ENCODE results near the gene ZNRF2. TPM values are rescaled to one million over a fixed set of nuclear protein-coding genes. Genes with fewer than 3 reads are reported as not detected.

ZNRF2 gene
- total RNA-seq, 4 donors from 2014 or later: 32.9 to 43.1 (median 35.4) TPM

DNA sequence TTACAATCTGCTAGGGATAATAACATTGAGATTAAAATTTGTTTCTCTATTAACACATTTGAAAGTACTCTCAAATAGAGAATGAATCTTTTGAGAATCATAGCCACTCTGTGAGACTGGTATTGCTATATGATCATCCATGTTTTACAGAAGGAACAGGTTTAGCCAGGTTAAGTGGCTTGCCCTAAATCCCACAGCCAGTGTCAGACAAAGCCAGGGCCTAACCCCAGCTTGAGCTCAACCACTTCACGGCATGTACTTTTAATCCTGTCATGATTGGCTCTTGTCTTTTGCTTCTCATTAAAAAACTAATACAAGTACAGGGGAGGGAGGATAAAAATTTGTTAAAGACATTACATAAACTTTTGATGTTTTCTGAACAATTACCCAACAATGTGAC, 3.8 kb upstream of the ZNRF2 start:
- no peak overlapping the region for H3K4me3 ChIP-seq (ENCODE audit: low read depth, poor library complexity, severe bottlenecking)
- WGBS, 2 donors: 58 to 61% methylated on average over 1 of the region's 1 CpG
- TF ChIP-seq POLR2A (IDR thresholded peaks at IDR 0.05): no peak
- TF ChIP-seq, protein P1, sequence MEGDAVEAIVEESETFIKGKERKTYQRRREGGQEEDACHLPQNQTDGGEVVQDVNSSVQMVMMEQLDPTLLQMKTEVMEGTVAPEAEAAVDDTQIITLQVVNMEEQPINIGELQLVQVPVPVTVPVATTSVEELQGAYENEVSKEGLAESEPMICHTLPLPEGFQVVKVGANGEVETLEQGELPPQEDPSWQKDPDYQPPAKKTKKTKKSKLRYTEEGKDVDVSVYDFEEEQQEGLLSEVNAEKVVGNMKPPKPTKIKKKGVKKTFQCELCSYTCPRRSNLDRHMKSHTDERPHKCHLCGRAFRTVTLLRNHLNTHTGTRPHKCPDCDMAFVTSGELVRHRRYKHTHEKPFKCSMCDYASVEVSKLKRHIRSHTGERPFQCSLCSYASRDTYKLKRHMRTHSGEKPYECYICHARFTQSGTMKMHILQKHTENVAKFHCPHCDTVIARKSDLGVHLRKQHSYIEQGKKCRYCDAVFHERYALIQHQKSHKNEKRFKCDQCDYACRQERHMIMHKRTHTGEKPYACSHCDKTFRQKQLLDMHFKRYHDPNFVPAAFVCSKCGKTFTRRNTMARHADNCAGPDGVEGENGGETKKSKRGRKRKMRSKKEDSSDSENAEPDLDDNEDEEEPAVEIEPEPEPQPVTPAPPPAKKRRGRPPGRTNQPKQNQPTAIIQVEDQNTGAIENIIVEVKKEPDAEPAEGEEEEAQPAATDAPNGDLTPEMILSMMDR (IDR thresholded peaks at IDR 0.05): no peak
- DNase-seq (ENCODE audit: low spot score in 2 of 2): no peak
- intact Hi-C loops (cut with DNase I; ENCODE audit: low total_unique reads): no loop called here

DNA sequence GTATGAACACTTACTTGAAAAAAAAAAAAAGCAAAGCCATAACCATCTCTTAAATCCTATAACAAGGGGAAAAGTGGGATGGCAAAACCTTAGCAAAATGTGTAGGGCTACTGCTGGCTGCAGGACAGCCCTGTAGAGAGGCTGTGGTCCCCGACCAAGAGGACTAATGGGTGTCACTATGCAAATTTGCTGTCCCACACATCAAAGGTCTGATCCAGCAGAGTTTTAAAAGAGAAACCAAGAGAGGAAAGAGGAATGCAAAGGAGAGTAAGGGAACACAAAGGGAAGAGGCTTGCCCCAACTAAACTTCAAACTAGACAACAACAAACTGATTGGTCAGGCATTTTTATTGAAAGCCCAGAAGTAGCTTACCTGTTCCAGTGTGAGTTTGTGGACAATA, 3.1 kb upstream of the ZNRF2 start:
- intact Hi-C loops (cut with DNase I; ENCODE audit: low total_unique reads): no loop called here
- TF ChIP-seq, protein P1 (IDR thresholded peaks at IDR 0.05): no peak
- TF ChIP-seq POLR2A (IDR thresholded peaks at IDR 0.05): no peak

DNA sequence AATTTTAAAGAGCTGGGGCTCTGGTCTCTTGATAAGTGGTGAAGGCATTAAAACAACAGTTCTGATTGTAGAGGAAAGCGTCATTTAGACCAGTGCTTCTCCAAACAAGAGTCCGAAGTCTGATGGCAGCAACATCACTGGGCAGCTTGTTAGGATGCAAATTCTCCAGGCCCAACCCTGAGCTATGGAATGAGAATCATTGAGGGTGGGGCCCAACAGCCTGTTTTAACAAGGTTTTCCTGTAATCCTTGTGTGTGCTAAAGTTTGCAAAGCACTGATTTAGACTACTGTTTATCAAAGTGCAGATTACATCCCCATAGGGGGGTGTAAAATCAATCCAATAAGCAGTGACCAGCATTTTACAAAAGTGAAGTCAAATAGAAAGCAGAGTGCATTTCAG, 2.6 kb upstream of the ZNRF2 start:
- intact Hi-C loops (cut with DNase I; ENCODE audit: low total_unique reads): no loop called here
- no peak overlapping the region for H3K4me3 ChIP-seq (ENCODE audit: low read depth, poor library complexity, severe bottlenecking)
- TF ChIP-seq POLR2A (IDR thresholded peaks at IDR 0.05): no peak
- TF ChIP-seq, protein P1 (IDR thresholded peaks at IDR 0.05): no peak
- WGBS, 2 donors: 70 to 76% methylated on average over 2 of the region's 2 CpGs
- no peak for DNase-seq (ENCODE audit: low spot score in 2 of 2)

More for the DNA sequence above, 3.1 kb upstream of the ZNRF2 start:
- DNase-seq (ENCODE audit: low spot score in 2 of 2): no peak
- 42 to 65% methylated on average over 1 of the region's 1 CpG for WGBS, 2 donors
- no peak overlapping the region for H3K4me3 ChIP-seq (ENCODE audit: low read depth, poor library complexity, severe bottlenecking)

DNA sequence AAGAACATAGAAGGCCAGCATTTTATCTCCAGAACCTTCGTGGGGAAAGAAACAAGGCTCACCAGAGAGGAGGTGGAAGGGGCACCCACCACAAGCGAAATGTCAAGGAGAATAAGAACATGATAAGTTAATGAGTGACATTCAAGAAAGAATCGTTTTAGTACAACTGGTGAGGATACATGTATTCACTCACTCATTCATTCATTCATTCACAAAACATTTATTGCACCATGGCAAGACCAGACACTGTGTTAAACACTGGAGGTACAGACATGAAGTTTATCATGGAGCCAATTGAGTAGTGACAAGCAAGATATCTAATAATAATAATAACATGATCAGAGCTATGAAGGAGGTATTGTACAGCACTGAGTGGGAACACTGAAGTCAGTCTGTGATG, 1.7 kb upstream of the ZNRF2 start:
- intact Hi-C loops (cut with DNase I; ENCODE audit: low total_unique reads): no loop called here
- no peak for DNase-seq (ENCODE audit: low spot score in 2 of 2)
- no peak for TF ChIP-seq POLR2A (IDR thresholded peaks at IDR 0.05)
- 82 to 83% methylated on average over 3 of the region's 3 CpGs for WGBS, 2 donors
- H3K4me3 ChIP-seq (ENCODE audit: low read depth, poor library complexity, severe bottlenecking): no peak overlapping the region

DNA sequence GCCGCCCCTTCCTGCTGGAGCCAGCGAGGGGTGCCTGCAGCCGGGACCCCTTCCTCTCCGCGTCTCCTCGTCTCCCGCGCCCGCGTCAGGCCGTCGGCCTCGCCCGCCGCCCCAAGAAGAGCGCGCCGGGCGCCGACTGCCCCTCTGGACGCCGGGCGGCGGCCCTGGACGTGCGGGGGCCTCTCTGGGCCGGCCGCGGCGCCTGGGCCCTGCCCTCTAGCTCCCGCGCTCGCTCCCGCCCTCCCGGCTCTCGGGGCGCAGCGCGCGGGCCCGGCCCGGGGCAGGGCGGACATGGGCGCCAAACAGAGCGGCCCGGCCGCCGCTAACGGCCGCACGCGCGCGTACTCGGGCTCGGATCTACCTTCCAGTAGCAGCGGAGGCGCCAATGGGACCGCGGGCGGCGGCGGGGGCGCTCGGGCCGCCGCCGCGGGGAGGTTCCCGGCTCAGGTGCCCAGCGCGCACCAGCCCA, 704 bp downstream of the ZNRF2 start:
- no peak for DNase-seq (ENCODE audit: low spot score in 2 of 2)
- WGBS, 2 donors: 0% methylated on average over 11 of the region's 72 CpGs; no CpG with 5 or more reads in 1 of the 2 donors
- no peak for TF ChIP-seq POLR2A (IDR thresholded peaks at IDR 0.05)
- TF ChIP-seq, protein P1 (IDR thresholded peaks at IDR 0.05): no peak
- intact Hi-C loops (cut with DNase I; ENCODE audit: low total_unique reads): loop anchor here (5.0 kb wide), 1 partner anchor 217 kb away; the partner anchor contains the start of gene GGCT
- peak overlapping the region; percentile 78 for H3K4me3 ChIP-seq (ENCODE audit: low read depth, poor library complexity, severe bottlenecking)

DNA sequence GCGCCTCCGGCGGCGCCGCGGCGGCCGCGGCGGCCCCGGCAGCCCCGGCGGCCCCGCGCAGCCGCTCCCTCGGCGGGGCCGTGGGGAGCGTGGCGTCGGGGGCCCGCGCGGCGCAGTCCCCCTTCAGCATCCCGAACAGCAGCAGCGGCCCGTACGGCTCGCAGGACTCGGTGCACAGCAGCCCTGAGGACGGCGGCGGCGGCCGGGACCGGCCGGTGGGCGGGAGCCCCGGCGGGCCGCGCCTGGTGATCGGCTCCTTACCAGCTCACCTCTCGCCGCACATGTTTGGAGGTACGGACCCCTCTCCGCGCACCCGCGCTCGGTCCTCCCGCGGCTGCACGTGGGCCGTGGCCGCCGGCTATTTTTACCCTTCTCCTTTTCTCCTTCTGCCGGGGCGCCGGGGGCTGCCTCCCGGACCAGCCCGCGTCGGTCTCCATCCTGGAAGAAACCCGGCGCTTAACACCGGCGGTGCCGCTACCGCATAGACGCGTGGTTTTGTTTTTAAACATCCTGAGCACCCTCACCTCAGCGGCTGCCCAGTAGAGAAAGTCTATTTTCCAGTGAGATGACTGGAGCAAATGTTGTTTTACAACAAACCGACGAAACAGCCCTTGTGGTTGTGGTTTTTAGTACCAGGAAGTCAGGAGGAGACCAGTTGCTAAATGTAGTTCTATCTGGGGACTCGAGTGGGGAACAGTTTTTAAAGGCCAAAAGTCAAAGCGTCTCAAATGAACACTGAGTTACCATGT, 1.3 kb downstream of the ZNRF2 start:
- intact Hi-C loops (cut with DNase I; ENCODE audit: low total_unique reads): loop anchor here (5.0 kb wide), 1 partner anchor 217 kb away; the partner anchor contains the start of gene GGCT

More for the DNA sequence above, 1.3 kb downstream of the ZNRF2 start:
- 0 to 1% methylated on average over 32 to 53 of the region's 79 CpGs for WGBS, 2 donors
- TF ChIP-seq, protein P1 (IDR thresholded peaks at IDR 0.05): no peak
- TF ChIP-seq POLR2A (IDR thresholded peaks at IDR 0.05): no peak
- H3K4me3 ChIP-seq (ENCODE audit: low read depth, poor library complexity, severe bottlenecking): peak overlapping the region; percentile 78
- DNase-seq (ENCODE audit: low spot score in 2 of 2): peak in 1 of 2 donors; percentile 87
